ELR (cell line): Measurements from ENCODE around the gene ZIC4.

Experiments used
- DNase-seq: peaks from one replicate; pipeline ENCODE4 v3.0.0-alpha.2; 2015; ENCODE audit warnings: low read depth

The ZIC4 gene

DNA sequence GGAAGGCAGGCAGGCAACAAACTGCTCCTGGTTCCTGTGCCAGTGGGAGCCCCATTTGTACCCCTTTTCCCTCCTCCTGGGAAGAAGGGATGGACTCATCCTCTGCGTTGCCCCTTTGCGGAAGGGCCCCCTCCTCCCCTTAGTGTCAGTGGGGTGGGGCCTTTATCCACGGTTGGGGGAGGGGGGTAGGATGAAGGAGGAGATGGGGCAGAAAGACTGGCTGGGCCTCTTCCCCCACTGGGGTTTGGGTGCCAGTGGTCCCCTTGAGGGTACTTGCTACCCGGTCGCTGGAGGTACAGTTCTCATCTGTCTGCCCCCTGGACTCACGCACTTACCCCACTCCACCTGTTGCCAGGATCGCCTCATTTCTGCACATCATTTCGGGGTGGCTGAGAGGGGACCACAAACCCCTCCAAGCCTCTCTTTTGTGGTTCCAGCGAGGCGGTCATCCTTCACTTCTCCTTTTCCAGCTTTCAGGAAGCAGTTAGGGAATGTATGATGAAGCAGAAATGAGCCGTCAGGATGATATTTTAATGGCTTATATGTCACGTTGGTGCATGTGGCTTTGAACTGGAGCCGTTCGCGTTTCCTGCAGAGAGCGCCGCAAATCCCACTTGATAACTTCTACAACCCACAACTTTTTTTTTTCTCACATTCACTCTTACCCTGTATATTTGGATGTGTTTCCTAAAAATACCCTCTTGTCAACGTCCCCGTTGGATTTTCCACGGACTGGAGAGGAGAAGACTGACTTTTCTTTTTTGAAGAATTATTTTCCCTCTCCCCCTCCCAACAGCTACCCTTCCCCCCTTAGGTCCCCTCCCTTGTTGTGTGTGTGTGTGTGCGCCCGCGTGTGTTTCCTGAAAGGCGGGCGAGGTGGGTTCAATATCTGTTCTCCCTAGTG, at the start of gene ZIC4:
Gene ZIC4 (minus strand): TSS at position 516 of the 904 bp plus-strand sequence. CDS start 3,746 bp downstream, outside the sequence.
- DNase-seq, result no peak

GRCh38 chr3:147449669-147450068, 43.3 kb upstream of the ZIC4 start:
- DNase-seq, result no peak

DNA sequence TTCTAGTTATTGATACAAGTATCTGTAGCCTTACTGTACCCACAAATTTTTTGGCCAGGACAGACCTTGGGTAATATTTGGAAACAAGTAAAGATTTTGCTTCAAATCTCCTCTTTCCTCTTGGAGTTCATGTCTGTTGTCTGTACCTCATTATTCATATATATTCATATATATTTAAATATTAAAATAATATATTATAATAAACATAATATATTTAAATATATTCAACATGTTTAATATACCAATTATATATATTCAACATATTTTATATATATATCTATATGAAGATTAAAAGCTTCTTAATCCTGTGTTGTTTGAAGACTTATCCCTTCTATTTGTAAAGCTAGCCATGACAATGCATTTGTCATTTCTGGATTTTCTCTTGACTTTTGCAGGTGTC, 40.9 kb upstream of the ZIC4 start:
- DNase-seq, result no peak

DNA sequence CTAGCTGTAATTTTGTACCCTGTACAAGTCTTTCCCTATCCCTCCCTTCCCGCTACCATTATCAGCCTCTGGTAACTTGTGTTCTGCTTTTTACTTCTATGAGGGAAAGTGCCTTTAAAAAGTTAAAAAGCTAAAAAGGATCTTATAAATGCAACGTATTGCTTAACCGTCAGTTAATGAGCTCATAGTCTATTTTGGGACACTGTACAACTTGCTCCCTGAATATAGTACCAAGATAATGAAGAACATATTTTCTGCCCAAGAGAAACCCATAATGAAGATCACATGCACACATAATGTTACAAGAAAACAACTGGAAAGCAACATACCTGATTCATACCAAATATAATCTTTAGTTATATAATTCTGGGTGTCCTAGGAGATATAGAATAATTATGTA, 25.4 kb upstream of the ZIC4 start:
- no peak for DNase-seq

GRCh38 chr3:147428754-147429153, 22.4 kb upstream of the ZIC4 start:
- no peak for DNase-seq

GRCh38 chr3:147428326-147428725, 22.0 kb upstream of the ZIC4 start:
- DNase-seq, result no peak

- no peak for DNase-seq
Observed at GRCh38 chr3:147427746-147428145, 21.4 kb upstream of the ZIC4 start.

- no peak for DNase-seq
Observed at GRCh38 chr3:147426931-147427330, 20.6 kb upstream of the ZIC4 start.

- no peak for DNase-seq
Observed at GRCh38 chr3:147425388-147425850, 19.1 kb upstream of the ZIC4 start.

DNA sequence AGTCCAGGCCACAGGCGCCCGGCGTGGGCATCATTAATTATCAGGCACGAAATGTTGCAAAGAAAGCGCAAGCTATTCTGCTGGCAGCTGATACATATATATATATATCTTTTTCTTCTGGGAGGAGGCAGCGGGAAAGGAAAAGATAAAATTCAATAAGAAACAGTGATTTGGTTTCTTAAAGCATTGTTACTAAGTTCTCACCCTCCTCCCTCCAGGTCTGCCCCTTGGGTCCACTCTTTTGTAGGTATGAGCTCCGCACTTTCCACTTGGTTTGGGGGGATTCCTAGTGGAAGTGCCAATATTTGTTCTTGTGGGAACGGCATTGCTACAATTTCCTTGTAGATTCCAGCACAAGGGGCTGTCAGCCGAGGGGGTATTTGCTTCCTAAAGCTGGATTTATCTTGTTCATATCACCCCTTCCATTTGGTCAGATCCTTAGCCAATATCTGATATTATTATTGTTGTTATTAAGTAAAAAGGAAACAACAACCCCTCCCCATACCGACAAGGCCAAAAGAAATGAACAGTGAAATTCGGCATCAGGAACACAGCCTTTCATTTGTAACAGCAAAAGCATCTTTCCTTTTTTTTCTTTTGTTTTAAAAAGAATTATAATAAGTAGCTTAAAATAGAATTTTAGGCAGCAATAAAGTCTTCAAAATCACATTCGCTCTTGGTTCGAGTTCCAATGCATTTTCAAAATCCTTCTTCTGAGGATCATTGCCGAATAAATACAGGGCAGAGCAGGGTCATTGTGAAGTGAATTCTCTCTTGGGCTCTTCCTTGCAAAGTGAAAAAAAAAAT, 18.4 kb upstream of the ZIC4 start:
- no peak for DNase-seq

DNA sequence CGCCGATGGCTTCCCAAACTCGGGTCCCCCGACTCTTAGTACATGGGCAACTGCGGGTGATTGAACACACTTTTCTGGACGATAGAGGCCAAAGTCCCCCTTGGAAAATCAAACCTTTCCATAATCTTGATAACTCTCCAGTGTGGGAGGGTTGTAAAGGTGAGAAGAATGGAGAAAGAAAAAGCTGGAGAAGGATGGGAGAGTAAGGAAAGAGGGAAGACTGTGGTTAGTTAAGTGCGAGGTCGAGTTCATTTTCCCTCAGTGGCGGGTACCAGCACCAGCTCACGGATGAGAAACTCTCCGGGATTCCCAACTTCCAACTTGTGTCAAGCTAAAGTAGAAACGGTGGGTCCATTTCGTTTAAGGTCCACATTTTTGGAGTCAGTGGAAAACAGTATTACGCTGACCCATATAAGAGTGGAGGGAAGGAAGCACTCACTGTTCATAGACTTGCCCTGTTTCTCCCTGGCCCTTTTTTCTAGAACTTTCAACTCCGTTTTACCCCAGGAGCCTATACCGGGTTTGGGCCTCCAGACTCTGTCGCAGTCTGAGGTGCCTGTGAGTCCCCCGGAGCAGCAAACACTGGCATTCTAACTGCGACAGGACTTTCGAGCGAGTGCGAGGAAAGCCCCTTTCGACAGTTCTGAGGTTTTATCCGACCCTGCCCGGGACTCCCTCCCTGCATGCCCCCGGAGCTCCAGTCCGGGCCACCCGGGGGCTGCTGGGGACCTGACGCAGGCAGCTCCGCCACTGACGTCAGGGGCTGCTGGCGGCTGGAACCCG, 17.6 kb upstream of the ZIC4 start:
- DNase-seq, result no peak

- DNase-seq, result no peak
Observed at GRCh38 chr3:147423537-147423797, 17.1 kb upstream of the ZIC4 start.

DNA sequence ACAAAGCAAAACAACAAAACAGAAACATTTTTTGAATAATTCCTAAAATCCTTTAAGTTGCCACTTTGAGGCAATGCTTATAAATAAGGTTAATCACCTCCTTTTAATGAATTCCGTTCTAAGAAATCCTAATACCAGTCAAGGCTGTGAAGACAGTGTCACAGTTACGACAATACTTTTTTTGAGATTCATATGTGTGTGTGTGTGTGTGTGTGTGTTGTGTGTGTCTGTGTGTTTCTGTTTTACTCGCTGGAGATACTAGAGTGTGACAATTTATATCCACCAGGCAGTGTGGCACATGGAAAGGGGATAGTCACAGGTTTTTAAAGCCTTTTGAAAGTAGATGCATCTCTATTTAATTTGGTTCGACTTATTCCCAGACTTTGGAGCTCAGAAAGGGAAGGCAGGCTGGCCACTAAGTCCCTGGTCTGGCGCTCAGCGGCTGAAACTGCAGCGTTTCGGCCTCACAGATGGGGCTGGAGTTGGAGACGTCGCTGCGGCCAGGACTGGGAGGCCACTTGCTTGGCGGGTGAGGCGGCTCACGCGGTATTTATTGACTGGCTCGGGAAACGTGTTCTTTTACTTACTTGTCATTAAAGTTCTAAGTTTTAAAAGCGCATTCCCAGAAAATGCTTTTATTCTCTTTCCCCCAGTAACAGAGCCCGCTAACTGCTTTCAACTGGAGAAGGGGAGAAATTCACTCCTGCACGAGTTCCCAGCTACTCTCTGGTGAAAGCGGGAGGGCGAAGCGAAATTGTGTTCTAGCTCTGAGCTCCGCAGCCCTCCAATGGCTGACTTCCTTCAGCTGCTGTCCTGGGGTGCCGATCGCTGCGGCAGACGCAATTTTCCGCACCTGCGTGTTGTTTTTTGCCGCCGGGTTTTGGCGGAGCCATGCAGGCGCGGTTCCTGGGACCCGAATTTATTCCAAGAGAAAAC, 16.5 kb upstream of the ZIC4 start:
- no peak for DNase-seq

- no peak for DNase-seq
Observed at GRCh38 chr3:147422196-147422595, 15.9 kb upstream of the ZIC4 start.

DNA sequence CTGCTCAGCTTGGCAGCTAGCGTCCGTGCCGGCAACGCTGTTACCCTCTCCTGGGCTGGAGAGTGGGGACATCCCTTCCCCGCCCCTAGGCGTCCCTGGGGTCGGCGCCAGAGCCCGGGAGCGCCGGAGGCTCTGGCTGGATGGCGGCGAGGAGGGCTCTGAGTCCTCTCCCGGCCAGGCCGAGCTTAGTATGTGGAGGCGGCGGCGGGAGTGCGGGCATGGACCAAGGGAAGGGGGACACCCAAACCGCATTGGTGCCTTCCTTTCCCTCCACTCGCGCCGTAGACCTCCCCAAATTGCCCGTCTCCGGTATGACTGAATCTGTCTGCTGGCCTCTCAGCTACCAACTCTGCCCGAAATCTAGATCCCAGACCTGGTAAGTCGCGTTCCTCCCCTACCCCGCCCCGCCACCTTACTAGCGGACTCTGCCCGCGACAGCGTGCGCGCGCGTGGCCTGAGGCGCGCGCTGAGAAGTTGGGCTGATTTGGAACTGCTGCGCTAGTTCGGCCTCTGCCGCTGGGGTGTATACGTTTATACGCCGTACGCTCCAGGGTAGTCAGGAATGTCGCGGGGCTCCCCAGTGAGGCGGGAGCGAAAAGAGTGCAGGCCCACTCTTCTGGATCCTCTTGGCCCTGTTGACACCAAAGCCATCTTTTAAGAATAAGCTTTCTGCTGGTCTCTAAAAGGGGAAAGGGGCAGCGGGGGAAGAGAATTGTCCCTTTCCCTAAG, 15.0 kb upstream of the ZIC4 start:
- DNase-seq, result no peak

DNA sequence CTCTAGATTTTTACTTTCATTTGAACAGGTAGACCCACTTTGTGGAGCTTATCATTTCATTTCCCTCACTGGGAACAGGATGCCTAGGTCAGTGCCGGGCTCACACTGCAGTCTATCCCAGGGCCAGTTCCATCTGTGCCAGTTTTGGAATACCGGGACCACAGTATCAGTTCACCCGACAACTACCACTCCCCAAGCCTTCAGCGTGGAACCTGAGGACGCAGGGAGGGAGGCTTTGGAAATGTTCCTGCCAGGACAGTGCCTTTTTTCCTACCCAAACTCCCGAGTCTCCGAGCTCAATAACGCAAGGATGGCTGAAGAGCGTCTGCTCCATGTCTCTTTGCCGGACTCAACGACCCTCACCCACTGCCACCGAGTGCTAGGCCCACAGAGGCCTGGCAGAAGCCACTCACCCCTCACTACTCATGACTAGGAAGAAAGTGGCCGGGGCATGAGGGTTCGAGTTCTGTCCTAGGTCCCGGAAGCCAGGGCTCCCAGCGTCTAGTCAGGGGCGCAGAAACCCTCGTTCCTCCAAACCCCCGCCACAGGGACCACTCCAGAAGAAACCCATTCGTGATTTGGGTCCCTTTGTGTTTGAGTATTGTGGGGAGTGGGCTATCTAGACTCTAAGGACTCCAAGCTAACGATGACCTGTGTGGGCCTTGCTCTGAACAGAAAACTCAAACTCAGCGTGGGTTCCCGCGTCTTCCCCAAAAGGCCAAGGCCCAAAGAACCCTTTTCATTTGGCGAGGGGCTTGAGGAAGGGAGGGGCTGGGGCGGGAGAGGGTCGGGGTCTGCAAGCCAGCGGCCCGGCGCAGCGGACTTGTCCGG, 14.2 kb upstream of the ZIC4 start:
- no peak for DNase-seq

GRCh38 chr3:147419781-147420224, 13.5 kb upstream of the ZIC4 start:
- no peak for DNase-seq

DNA sequence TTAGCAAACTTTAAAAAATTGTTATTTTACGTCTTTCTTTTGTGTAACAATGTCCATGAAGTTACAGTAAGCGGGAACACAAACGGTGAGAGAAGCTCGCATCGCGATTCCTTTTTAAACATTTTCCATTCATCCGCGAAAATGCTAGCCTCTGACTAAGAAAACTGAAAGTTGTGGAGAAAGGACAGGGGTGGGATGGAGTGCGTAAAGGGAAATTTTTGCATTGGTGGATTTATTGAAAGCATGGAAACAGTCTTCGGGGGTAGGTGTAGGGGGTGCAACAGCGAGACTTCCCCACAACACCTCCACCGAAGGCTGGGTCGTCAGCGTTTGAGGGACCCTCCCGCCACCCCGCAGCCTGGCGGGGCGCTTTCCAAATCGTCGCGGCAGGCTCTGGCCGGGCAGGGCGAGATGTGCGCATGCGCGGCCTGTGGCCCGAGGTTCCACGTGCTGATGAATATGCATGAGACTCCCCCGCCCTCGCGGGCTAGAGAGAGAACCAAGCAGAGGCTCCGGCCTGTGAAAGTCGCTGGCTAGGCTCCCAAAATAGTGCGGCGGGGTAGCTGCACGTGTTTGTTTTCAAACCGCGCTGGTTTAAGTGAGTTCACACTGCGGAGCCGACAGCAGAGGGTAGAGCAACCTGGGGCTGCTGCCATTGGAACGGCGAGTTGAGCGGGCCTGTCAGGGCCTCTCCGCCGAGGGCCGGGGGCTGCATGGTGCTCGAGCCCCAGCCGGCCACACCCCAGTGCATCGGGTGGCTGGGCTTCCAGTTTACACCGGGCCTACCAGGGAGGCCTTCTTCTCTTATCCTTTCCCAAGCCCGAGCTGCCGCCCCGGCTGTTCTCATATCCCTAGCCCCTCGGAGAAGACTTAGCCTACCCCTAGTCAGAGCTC, 12.7 kb upstream of the ZIC4 start:
- DNase-seq, result no peak

DNA sequence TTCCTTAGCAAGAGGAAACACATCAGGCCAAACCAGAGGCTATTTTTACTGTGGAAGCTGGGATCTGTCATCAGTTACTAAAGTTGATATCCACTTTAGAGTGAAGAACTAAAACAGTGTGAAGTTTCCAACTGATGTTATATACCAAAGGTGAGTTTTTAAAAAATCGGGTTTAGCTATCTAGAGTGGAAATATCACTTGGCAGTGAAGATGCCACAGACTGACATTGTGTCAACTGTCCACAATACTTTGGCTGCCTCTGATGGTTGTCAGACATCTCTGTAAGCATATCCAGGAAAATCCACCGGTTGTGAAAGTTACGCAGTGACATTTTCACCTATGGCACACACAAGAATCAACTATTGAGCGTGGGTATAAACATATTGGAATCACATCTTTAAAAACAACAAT, 12.0 kb upstream of the ZIC4 start:
- DNase-seq, result no peak
